D721Med (cell line): ENCODE measurements around the gene RAB5B.

Experiments used
- DNase-seq: peaks from one replicate; pipeline ENCODE4 v3.0.0; 2011; ENCODE audit warnings: low spot score; ENCODE audit not compliant: insufficient read length
- FAIRE-seq: peaks from 2 replicates; lab custom pipeline; 2011; peaks lifted over from hg19 to GRCh38; lab: Jason Lieb, UNC
- TF ChIP-seq, protein P1 (sequence below): IDR thresholded peaks from 2 replicates; pipeline ENCODE4 v1.5.1; 2012; ENCODE audit warnings: mild to moderate bottlenecking, control low read depth; ENCODE audit not compliant: insufficient read depth; ENCODE audit errors: missing control alignments

The RAB5B gene

DNA sequence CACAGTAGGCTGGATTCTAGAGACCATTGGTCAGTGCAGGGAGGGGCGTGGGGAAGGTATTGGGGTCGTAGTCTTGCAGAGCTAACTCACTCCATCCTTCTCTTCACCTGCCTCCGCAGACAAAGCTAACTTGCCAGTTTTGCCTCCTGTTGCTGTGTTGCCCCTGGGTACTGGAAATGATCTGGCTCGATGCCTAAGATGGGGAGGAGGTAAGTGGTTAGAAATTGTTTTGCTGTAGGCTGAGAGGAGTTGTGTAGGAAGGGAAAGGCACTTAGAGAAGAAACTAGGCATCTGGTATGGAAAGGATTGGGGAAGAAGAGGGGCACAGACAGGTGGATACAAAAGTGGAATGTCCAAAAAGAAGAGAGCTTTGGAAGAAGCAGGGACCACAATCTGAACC lies 31.8 kb upstream of the RAB5B start:
- DNase-seq (no peak), FAIRE-seq (no peak)
- TF ChIP-seq, protein P1, sequence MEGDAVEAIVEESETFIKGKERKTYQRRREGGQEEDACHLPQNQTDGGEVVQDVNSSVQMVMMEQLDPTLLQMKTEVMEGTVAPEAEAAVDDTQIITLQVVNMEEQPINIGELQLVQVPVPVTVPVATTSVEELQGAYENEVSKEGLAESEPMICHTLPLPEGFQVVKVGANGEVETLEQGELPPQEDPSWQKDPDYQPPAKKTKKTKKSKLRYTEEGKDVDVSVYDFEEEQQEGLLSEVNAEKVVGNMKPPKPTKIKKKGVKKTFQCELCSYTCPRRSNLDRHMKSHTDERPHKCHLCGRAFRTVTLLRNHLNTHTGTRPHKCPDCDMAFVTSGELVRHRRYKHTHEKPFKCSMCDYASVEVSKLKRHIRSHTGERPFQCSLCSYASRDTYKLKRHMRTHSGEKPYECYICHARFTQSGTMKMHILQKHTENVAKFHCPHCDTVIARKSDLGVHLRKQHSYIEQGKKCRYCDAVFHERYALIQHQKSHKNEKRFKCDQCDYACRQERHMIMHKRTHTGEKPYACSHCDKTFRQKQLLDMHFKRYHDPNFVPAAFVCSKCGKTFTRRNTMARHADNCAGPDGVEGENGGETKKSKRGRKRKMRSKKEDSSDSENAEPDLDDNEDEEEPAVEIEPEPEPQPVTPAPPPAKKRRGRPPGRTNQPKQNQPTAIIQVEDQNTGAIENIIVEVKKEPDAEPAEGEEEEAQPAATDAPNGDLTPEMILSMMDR, result no peak

DNA sequence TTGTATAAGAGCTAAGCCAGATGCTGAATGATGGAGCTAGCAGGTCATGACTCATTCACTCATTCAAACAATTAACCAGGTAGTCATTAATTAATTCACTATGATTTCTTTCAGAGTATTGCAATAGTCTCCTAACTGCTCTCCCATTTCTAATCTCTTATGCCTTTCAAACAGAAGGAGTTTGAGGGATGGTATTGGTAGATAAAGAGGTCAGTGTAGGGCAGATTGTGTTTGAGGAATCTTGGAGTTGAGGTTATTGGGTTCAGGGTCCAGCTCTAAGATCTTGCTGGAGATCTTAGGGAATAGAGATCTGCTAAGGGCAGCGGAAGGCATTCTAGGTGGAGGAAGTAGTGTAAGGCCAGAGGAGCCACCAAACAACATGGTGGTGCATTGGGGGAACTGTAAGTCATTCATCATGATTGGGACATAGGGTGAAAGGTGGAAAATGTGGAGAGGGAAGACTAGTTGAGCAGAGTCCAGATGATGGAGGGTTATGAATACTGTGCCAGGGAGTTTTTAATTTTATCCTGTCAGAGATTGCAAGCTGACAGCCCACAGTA lies 31.2 kb upstream of the RAB5B start:
- FAIRE-seq (no peak), DNase-seq (no peak)
- TF ChIP-seq, protein P1, result no peak

DNA sequence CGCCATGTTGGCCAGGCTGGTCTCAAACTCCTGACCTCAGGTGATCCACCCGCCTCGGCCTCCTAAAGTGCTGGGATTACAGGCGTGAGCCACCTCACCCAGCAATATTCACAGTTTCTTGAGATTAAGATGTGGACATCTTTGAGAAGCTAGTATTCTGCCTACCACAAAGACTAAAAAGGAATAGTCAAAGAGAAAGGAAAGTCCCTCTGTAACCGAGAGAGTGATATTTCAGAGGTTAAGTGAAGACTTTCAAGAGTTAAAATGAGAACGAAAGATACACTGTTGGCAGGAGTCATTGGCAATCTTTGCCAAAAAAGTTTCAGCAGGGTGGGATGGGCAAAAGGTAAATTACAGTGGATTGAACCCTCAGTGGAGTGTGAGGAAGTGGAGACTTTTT lies 27.3 kb upstream of the RAB5B start:
- TF ChIP-seq, protein P1, result no peak
- DNase-seq (no peak), FAIRE-seq (no peak)

DNA sequence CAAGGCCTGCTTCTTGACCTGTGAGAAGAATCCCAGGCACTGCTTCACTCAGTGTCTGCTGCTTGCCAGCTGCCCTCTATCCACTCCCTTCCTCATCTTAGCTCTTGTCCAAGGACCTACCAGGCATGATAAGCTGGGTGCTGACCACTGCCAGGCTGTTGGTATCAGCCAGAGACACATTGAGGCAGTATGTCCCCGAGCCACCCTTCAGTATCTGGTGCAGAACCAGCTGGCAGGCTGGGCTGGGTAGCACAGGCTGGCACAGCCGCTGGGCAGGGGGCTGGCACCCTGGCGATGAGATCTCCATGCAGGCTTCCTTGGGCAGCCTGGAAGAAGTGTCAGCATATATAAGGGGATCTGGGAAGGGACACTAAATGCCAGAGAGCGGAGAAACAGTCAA lies 18.5 kb upstream of the RAB5B start:
- no peak for DNase-seq
- TF ChIP-seq, protein P1, result no peak
- no peak for FAIRE-seq

DNA sequence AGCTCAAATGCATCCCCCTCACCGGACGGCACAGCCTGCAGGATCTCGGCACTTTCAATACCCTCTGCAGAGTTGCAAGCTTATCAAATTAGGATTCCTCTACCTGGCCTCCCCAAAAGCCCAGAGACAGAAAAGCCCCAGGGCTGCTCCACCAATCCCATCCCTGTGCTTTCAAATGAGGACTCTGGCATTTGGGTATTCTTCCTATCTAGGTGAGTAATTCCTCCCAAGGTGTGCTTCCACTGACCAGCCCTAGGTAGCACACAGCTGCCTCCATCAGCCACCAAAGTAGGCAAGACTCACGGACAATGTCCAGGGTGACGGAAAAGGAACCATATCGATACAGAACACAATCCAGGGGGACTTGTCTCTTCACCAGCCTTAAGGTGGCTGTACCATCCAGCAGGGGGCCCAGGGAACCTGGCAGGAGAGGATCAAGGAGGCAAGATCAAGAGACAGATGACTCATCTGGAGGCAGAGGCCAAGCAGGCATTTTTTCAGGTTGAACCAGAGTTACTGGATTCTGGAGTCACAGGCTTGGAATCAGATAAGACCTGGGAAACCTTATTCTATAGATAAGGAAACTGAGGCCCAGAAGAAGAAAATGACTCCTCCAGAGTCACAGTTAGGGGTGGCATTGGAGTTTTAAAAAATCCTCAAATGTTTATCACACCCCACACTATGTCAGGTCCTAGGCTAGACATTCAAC lies 17.9 kb upstream of the RAB5B start:
- FAIRE-seq, result no peak
- DNase-seq, result no peak
- TF ChIP-seq, protein P1, result peak; percentile 20

DNA sequence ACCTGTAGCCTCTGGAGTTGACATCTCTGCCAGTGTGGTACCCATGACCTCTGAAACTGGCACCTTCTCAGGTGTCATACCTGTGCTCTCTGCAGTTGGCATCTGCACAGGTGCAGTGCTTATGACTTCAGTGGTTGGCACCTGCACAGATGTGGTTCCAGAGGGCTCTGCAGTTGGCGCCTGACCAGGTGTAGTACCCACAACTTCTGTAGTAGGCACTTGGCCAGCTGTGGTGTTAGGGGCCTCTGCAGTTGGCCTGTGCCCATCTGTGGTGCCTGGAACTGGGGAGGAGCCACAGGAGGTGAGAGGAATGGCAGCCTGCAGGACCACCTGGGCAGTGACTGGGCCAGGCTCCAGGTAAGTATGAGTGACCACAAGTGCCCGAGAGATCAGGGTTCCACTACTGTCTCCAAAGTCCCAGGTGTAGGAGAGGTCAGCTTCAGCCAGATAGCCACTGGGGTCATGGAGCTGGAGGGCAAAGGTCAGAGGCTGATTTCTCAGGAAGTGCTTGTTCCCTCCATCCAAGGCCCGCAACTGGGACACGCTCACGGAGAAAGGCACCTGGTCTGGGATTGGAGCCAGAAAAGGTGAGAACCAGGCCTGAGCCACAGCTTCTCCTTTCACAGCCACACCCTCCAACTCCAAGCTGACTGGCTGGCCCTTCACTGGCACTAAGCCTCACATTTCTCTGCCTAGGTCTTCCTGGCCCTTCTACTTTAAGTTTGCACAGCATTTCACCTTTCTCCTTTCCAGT lies 16.6 kb upstream of the RAB5B start:
- DNase-seq (no peak), FAIRE-seq (no peak)
- TF ChIP-seq, protein P1, result no peak
